GM12872 (cell line): ENCODE data around the gene GARNL3.
A peak's percentile ranks its signal among the peaks of the same experiment; 100 is the strongest.

Experiments used
- CTCF ChIP-seq: IDR thresholded peaks from 3 replicates; pipeline ENCODE4 v1.5.1; 2011; ENCODE audit warnings: low read depth, mild to moderate bottlenecking, low read length, moderate library complexity; ENCODE audit not compliant: insufficient read depth

The GARNL3 gene

GRCh38 chr9:127307802-127308201, 43.2 kb downstream of the GARNL3 start:
- no peak for TF ChIP-seq CTCF

- TF ChIP-seq CTCF = no peak
These were observed 44.3 kb downstream of the GARNL3 start for GRCh38 chr9:127308652-127309434.

- no peak for TF ChIP-seq CTCF
These were observed 45.1 kb downstream of the GARNL3 start for GRCh38 chr9:127309715-127310114.

- TF ChIP-seq CTCF = peak; percentile 43
These were observed 46.7 kb downstream of the GARNL3 start for GRCh38 chr9:127311239-127311741.

GRCh38 chr9:127313042-127313560, 48.5 kb downstream of the GARNL3 start:
- TF ChIP-seq CTCF = no peak

- no peak for TF ChIP-seq CTCF
These were observed 50.3 kb downstream of the GARNL3 start for GRCh38 chr9:127314911-127315310.

- no peak for TF ChIP-seq CTCF
These were observed 52.2 kb downstream of the GARNL3 start for GRCh38 chr9:127316586-127317323.
